Measurements from ENCODE around the gene KRTAP1-5. TPM values are rescaled to one million over a fixed set of nuclear protein-coding genes. Genes with fewer than 3 reads are reported as not detected.

The KRTAP1-5 gene
- total and polyA plus RNA-seq, 8 donors: not detected

DNA sequence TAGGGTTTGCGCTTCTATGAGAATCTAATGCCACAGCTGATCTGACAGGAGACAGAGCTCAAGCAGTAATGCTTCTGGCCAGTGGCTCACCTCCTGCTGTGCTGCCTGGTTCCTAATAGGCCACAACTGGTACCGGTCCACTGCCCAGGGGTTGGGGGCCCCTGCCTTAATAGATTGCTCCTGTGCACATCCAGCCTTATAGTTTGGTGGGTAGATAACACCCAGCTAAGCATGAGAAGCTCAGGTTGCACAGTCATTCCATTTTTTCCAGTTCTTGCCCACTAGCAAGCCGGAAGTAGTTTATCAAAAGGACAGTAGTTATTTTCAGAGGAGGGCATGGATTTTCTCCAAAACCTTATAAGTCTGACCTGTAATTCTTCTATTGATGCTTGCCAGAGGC lies 7.6 kb downstream of the KRTAP1-5 start:
- no peaks in the 10 kb centered on the region for H3K4me1 ChIP-seq

DNA sequence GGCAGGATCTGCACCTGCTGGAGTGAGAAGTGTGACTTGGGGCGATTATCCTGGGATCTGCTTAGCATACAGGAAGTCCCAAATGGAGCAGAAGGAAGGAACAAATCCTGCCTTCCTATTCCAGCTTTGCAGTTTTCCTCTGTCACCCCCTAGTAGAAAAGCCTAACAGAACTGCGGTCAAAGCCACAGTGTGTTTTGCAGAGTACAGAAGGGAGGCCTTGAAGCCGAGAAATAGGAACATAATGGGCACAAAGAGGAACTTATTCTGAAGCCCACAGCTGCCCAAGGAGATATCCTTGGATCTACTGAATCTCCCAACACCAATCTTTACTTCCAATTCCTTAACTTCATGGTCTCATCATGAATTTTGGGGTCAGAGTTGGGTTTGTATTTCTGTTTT lies 8.5 kb downstream of the KRTAP1-5 start:
- H3K4me1 ChIP-seq: no peaks in the 10 kb centered on the region
- no peak overlapping the region for H3K4me3 ChIP-seq
- WGBS, 5 donors: 64 to 82% (median 78%) methylated on average over 3 of the region's 3 CpGs
- TF ChIP-seq, protein P1, sequence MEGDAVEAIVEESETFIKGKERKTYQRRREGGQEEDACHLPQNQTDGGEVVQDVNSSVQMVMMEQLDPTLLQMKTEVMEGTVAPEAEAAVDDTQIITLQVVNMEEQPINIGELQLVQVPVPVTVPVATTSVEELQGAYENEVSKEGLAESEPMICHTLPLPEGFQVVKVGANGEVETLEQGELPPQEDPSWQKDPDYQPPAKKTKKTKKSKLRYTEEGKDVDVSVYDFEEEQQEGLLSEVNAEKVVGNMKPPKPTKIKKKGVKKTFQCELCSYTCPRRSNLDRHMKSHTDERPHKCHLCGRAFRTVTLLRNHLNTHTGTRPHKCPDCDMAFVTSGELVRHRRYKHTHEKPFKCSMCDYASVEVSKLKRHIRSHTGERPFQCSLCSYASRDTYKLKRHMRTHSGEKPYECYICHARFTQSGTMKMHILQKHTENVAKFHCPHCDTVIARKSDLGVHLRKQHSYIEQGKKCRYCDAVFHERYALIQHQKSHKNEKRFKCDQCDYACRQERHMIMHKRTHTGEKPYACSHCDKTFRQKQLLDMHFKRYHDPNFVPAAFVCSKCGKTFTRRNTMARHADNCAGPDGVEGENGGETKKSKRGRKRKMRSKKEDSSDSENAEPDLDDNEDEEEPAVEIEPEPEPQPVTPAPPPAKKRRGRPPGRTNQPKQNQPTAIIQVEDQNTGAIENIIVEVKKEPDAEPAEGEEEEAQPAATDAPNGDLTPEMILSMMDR (IDR thresholded peaks at IDR 0.05): no peak
- TF ChIP-seq EP300 (IDR thresholded peaks at IDR 0.05) (no peak), POLR2A (IDR thresholded peaks at IDR 0.05) (no peak), POLR2AphosphoS5 (IDR thresholded peaks at IDR 0.05) (no peak)
- peaks cover 0 to 4% (median 0%) of the 10 kb centered on the region in 4 donors for H3K9me3 ChIP-seq
- intact Hi-C loops (cut with DNase I; ENCODE audit: low total_unique reads): no loop called here
- DNase-seq: no peak
- H3K27me3 ChIP-seq: no peaks in the 10 kb centered on the region
- H3K27ac ChIP-seq: no peak overlapping the region
- no peaks in the 10 kb centered on the region for H3K36me3 ChIP-seq

More for the DNA sequence above, 7.6 kb downstream of the KRTAP1-5 start:
- H3K27ac ChIP-seq: no peak overlapping the region
- TF ChIP-seq POLR2A (IDR thresholded peaks at IDR 0.05): no peak
- TF ChIP-seq, protein P1 (IDR thresholded peaks at IDR 0.05): no peak
- no peak for TF ChIP-seq POLR2AphosphoS5 (IDR thresholded peaks at IDR 0.05)
- TF ChIP-seq EP300 (IDR thresholded peaks at IDR 0.05): no peak
- WGBS, 5 donors: 93 to 98% (median 94%) methylated on average over 3 of the region's 3 CpGs
- no peaks in the 10 kb centered on the region for H3K36me3 ChIP-seq
- H3K4me3 ChIP-seq: no peak overlapping the region
- H3K27me3 ChIP-seq: no peaks in the 10 kb centered on the region
- DNase-seq: no peak
- H3K9me3 ChIP-seq: peaks cover 0 to 4% (median 0%) of the 10 kb centered on the region in 4 donors
- intact Hi-C loops (cut with DNase I; ENCODE audit: low total_unique reads): no loop called here

DNA sequence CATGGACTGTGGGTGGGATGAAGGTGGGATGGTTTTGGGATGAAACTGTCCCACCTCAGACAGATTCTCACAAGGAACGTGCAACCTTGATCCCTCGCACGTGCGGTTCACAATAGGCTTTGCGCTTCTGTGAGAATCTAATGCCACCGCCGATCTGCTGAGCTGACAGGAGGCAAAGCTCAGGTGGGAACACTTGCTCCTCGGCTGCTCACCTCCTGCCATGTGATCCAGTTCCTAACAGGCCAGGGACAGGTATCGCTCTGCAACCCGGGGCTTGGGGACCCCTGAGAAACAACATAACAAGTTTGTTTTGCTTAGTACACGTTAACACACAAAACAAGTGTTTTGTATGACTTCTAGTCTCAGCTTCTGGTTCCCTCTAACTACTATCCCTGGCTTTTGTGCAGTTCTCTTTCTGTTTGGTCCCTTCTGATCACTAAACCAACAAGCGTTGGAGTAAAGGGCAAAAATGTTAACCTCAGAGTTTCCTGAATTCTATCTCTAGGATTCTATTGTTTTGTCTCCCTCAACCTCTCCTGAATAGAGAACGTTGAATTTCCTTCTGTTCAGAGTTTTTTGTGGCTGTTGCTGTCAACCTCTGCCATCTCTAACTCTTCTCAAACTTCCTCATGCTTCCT lies 10.3 kb downstream of the KRTAP1-5 start:
- Histone ChIP-seq H3K27me3 (no peaks in the 10 kb centered on the region), H3K27ac (no peak overlapping the region), H3K4me1 (no peaks in the 10 kb centered on the region), H3K36me3 (no peaks in the 10 kb centered on the region), H3K9me3 (no peaks in the 10 kb centered on the region), H3K4me3 (no peak overlapping the region)
- DNase-seq: no peak
- intact Hi-C loops (cut with DNase I; ENCODE audit: low total_unique reads): no loop called here
- TF ChIP-seq EP300 (IDR thresholded peaks at IDR 0.05) (no peak), POLR2A (IDR thresholded peaks at IDR 0.05) (no peak), POLR2AphosphoS5 (IDR thresholded peaks at IDR 0.05) (no peak)
- TF ChIP-seq, protein P1 (IDR thresholded peaks at IDR 0.05): no peak
- WGBS, 5 donors: 64 to 78% (median 71%) methylated on average over 13 of the region's 13 CpGs

DNA sequence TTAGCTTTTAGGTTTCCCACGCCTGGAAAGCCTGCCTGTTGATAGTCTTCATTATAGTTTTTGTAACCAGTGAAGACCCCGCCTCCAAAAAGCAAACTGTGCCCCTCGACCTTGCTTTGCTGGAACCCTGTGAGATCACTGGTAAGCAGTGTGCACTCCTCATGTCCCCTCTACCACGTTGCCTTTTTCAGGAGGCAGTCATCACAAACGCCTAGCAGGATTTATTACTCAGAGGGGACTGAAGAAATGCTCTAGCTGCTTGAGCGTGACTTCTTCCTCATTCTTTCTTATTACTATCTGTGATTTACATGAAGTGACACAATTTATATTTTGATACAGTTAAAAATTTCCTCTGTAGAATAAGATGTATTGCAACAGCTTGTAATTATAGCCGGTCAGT lies 11.6 kb downstream of the KRTAP1-5 start:
- no peak for TF ChIP-seq EP300 (IDR thresholded peaks at IDR 0.05)
- no peak for TF ChIP-seq POLR2A (IDR thresholded peaks at IDR 0.05)
- TF ChIP-seq, protein P1 (IDR thresholded peaks at IDR 0.05): no peak
- no peak for TF ChIP-seq POLR2AphosphoS5 (IDR thresholded peaks at IDR 0.05)
- Histone ChIP-seq H3K27me3 (no peaks in the 10 kb centered on the region), H3K4me3 (no peak overlapping the region), H3K9me3 (no peaks in the 10 kb centered on the region), H3K27ac (no peak overlapping the region), H3K36me3 (no peaks in the 10 kb centered on the region), H3K4me1 (no peaks in the 10 kb centered on the region)
- intact Hi-C loops (cut with DNase I; ENCODE audit: low total_unique reads): no loop called here
- DNase-seq: no peak
- WGBS, 5 donors: 69 to 81% (median 74%) methylated on average over 7 of the region's 7 CpGs
